Measurements from ENCODE around the gene EEF1A2.

EEF1A2 gene

GRCh38 chr20:63498960-63499337 lies at the start of gene EEF1A2:
Gene EEF1A2 (minus strand): TSS chr20:63499083. CDS start chr20:63497763, 1,320 bp downstream.
- H3K4me2 ChIP-seq (ENCODE audit: low read length) = no peak within 1 kb of the TSS; the same call in 1 of the 2 replicates
- TF ChIP-seq EZH2phosphoT487 (IDR thresholded peaks at IDR 0.05; ENCODE audit: borderline replicate concordance, low read length) (no peak), CTCF (IDR thresholded peaks at IDR 0.05; ENCODE audit: low read depth, low read length, poor library complexity, severe bottlenecking) (no peak)
- H3K79me2 ChIP-seq (ENCODE audit: control insufficient read depth, low read length) = no peaks in the 10 kb centered on the region
- H4K20me1 ChIP-seq (ENCODE audit: control insufficient read depth, insufficient read depth, low read depth, low read length) = peaks cover 9% of the 10 kb centered on the region; the same call in 1 of the 2 replicates
- no peaks in the 10 kb centered on the region for H3K9me2 ChIP-seq (replicated peaks; ENCODE audit: control insufficient read depth, low read length)
- H3K9me3 ChIP-seq (ENCODE audit: control insufficient read depth, insufficient read depth, low read length) = no peaks in the 10 kb centered on the region
- H3K27ac ChIP-seq (ENCODE audit: low read depth, low read length) = no peak within 1 kb of the TSS
- no peak within 1 kb of the TSS for H3K4me3 ChIP-seq (ENCODE audit: low read length)
- H3K36me3 ChIP-seq (ENCODE audit: control insufficient read depth, low read length) = no peaks in the 10 kb centered on the region
- H3K27me3 ChIP-seq (ENCODE audit: control insufficient read depth, low read length) = peaks cover 7% of the 10 kb centered on the region; the same call in 1 of the 2 replicates
- H3F3A ChIP-seq (ENCODE audit: control insufficient read depth, insufficient read depth) = no peaks in the 10 kb centered on the region; the same call in 1 of the 2 replicates
- peaks cover 20% of the 10 kb centered on the region for H3K4me1 ChIP-seq (ENCODE audit: control insufficient read depth, low read length)

- Histone ChIP-seq H4K20me1 (ENCODE audit: control insufficient read depth, insufficient read depth, low read depth, low read length) (peaks cover 4% of the 10 kb centered on the region; the same call in 1 of the 2 replicates), H3K4me1 (ENCODE audit: control insufficient read depth, low read length) (peaks cover 28% of the 10 kb centered on the region), H3K4me3 (ENCODE audit: low read length) (no peak overlapping the region), H3K9me2 (replicated peaks; ENCODE audit: control insufficient read depth, low read length) (no peaks in the 10 kb centered on the region), H3K9me3 (ENCODE audit: control insufficient read depth, insufficient read depth, low read length) (no peaks in the 10 kb centered on the region), H3F3A (ENCODE audit: control insufficient read depth, insufficient read depth) (peaks cover 7% of the 10 kb centered on the region), H3K27ac (ENCODE audit: low read depth, low read length) (no peak overlapping the region), H3K27me3 (ENCODE audit: control insufficient read depth, low read length) (peaks cover 61% of the 10 kb centered on the region), H3K79me2 (ENCODE audit: control insufficient read depth, low read length) (no peaks in the 10 kb centered on the region), H3K4me2 (ENCODE audit: low read length) (no peak overlapping the region), H3K36me3 (ENCODE audit: control insufficient read depth, low read length) (no peaks in the 10 kb centered on the region)
- TF ChIP-seq CTCF (IDR thresholded peaks at IDR 0.05; ENCODE audit: low read depth, low read length, poor library complexity, severe bottlenecking) (no peak), EZH2phosphoT487 (IDR thresholded peaks at IDR 0.05; ENCODE audit: borderline replicate concordance, low read length) (no peak)
Observed at GRCh38 chr20:63548542-63548941, 49.7 kb upstream of the EEF1A2 start.

- Histone ChIP-seq H3K4me3 (ENCODE audit: low read length) (no peak within 1 kb of the TSS), H3K79me2 (ENCODE audit: control insufficient read depth, low read length) (no peaks in the 10 kb centered on the region), H3K4me1 (ENCODE audit: control insufficient read depth, low read length) (peaks cover 22% of the 10 kb centered on the region), H3K9me2 (replicated peaks; ENCODE audit: control insufficient read depth, low read length) (no peaks in the 10 kb centered on the region), H4K20me1 (ENCODE audit: control insufficient read depth, insufficient read depth, low read depth, low read length) (peaks cover 4% of the 10 kb centered on the region; the same call in 1 of the 2 replicates), H3K27ac (ENCODE audit: low read depth, low read length) (no peak within 1 kb of the TSS), H3F3A (ENCODE audit: control insufficient read depth, insufficient read depth) (peaks cover 5% of the 10 kb centered on the region), H3K27me3 (ENCODE audit: control insufficient read depth, low read length) (peaks cover 61% of the 10 kb centered on the region), H3K36me3 (ENCODE audit: control insufficient read depth, low read length) (no peaks in the 10 kb centered on the region), H3K4me2 (ENCODE audit: low read length) (no peak within 1 kb of the TSS), H3K9me3 (ENCODE audit: control insufficient read depth, insufficient read depth, low read length) (no peaks in the 10 kb centered on the region)
- no peak for TF ChIP-seq CTCF (IDR thresholded peaks at IDR 0.05; ENCODE audit: low read depth, low read length, poor library complexity, severe bottlenecking)
- TF ChIP-seq EZH2phosphoT487 (IDR thresholded peaks at IDR 0.05; ENCODE audit: borderline replicate concordance, low read length) = no peak
Observed at GRCh38 chr20:63547725-63548480, 49.0 kb upstream of the EEF1A2 start, which contains the start of gene SRMS. Gene SRMS (minus strand): TSS chr20:63547749. CDS start chr20:63547463, 286 bp downstream.
